Measurements from ENCODE around the gene MUL1. TPM values are rescaled to one million over a fixed set of nuclear protein-coding genes. Genes with fewer than 3 reads are reported as not detected.

MUL1 gene
- total RNA-seq = 10 to 100 TPM; 11.9 to 12.0 TPM

- POLR2A ChIA-PET = interaction anchor here (0.9 to 1.4 kb wide), 3 partner anchors 10 to 279 kb away, joined by 3 to 5 read pairs (median 3); partner anchors contain the start of gene HP1BP3
- peak; percentile 93 for ATAC-seq
Measured at GRCh38 chr1:20507564-20508410, at the start of gene MUL1. Gene MUL1 (minus strand): TSS chr1:20508151. CDS start chr1:20508024, 127 bp downstream.

GRCh38 chr1:20555758-20556120, 47.8 kb upstream of the MUL1 start:
- intact Hi-C loops (cut with micrococcal nuclease) = no loop called here
- peaks cover 30% of the 10 kb centered on the region for H3K27me3 Mint-ChIP-seq
- DNase-seq (no peak), ATAC-seq (no peak)
- H3K4me3 Mint-ChIP-seq = no peak overlapping the region
- no peak overlapping the region for H3K27ac Mint-ChIP-seq
- H3K4me1 Mint-ChIP-seq (ENCODE audit: low read depth) = no peaks in the 10 kb centered on the region
- no peaks in the 10 kb centered on the region for H3K36me3 Mint-ChIP-seq (ENCODE audit: low read depth)
- POLR2A ChIA-PET = no interaction called here
- H3K9me3 Mint-ChIP-seq = no peaks in the 10 kb centered on the region
- no peak for TF ChIP-seq CTCF (IDR thresholded peaks at IDR 0.05)
- CTCF ChIA-PET = no interaction called here

More at GRCh38 chr1:20507564-20508410, at the start of gene MUL1:
- peaks cover 7% of the 10 kb centered on the region for H3K36me3 Mint-ChIP-seq (ENCODE audit: low read depth)
- H3K27me3 Mint-ChIP-seq = peaks cover 3% of the 10 kb centered on the region
- intact Hi-C loops (cut with micrococcal nuclease) = no loop called here
- H3K4me1 Mint-ChIP-seq (ENCODE audit: low read depth) = peaks cover 24% of the 10 kb centered on the region
- CTCF ChIA-PET = interaction anchor here (0.7 to 1.6 kb wide), 4 partner anchors 12 to 295 kb away, joined by 3 to 7 read pairs (median 3); no protein-coding TSS in a partner anchor
- H3K9me3 Mint-ChIP-seq = no peaks in the 10 kb centered on the region
- peak; percentile 96 for DNase-seq
- H3K27ac Mint-ChIP-seq = peak within 1 kb of the TSS; percentile 89
- peak within 1 kb of the TSS; percentile 86 for H3K4me3 Mint-ChIP-seq
- no peak for TF ChIP-seq CTCF (IDR thresholded peaks at IDR 0.05)

DNA sequence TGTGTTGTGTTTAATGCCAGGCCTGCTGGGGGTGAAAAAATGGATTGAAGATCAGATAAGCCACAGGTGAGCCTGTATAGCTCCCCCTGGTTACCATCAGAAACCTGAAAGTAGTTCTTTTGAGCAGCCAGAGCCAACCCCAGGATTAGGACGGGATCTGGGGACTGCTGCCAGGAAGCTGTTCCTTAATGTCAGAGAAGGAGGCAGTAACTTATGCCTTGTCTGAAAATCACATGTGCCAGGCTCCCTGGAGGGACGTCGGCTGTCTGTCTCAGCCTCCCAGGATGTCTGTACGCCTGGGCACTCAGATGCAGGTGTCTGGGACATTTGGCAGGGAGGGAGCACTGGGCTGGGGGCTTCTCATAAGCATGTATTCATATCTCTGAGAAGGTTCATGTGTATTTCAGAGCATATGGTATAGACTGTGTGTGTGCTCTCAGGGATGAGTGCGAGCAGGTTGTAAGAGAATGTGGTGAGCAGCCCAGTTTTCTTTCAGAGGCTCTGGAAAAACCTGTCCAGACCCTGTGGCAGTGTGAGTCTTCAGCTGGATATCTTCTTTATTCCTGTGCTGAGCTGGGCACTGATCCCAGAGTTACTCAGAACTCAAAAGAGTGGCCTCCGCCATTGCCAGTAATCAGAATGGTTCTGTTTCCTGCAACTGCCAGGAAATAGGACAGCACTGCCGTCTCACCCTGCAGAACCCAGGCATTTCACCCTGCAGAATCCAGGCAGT, 47.2 kb upstream of the MUL1 start:
- DNase-seq (no peak), ATAC-seq (no peak)
- Mint-ChIP-seq H3K4me3 (no peak overlapping the region), H3K27me3 (peaks cover 30% of the 10 kb centered on the region), H3K4me1 (ENCODE audit: low read depth) (no peaks in the 10 kb centered on the region), H3K9me3 (no peaks in the 10 kb centered on the region), H3K27ac (no peak overlapping the region), H3K36me3 (ENCODE audit: low read depth) (no peaks in the 10 kb centered on the region)
- ChIA-PET CTCF (no interaction called here), POLR2A (no interaction called here)
- intact Hi-C loops (cut with micrococcal nuclease) = no loop called here
- TF ChIP-seq CTCF (IDR thresholded peaks at IDR 0.05) = no peak

DNA sequence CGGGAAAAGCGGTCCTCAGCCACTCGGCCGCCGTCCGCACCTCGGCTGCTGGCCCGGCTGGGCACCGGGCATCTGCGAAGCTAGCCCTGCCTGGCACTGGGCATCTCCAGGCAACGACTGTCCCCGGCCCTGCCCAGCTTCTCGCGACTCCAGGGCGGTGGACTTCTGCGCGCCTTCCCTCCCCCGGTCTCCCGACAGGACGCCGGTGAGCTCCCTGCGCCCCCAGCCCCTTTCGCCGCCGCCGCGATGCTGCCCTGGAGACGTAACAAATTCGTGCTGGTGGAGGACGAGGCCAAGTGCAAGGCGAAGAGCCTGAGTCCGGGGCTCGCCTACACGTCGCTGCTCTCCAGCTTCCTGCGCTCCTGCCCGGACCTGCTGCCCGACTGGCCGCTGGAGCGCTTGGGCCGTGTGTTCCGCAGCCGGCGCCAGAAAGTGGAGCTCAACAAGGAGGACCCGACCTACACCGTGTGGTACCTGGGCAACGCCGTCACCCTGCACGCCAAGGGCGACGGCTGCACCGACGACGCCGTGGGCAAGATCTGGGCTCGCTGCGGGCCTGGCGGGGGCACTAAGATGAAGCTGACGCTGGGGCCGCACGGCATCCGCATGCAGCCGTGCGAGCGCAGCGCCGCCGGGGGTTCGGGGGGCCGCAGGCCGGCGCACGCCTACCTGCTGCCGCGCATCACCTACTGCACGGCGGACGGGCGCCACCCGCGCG, 44.9 kb upstream of the MUL1 start:
- ChIA-PET POLR2A (no interaction called here), CTCF (interaction anchor here (2.2 kb wide), 1 partner anchor 80 kb away, joined by 9 read pairs; the partner anchor contains the start of gene PINK1)
- Mint-ChIP-seq H3K27me3 (peaks cover 30% of the 10 kb centered on the region), H3K9me3 (no peaks in the 10 kb centered on the region), H3K4me3 (no peak overlapping the region), H3K27ac (no peak overlapping the region), H3K36me3 (ENCODE audit: low read depth) (no peaks in the 10 kb centered on the region), H3K4me1 (ENCODE audit: low read depth) (no peaks in the 10 kb centered on the region)
- intact Hi-C loops (cut with micrococcal nuclease) = no loop called here
- ATAC-seq (no peak), DNase-seq (no peak)
- TF ChIP-seq CTCF (IDR thresholded peaks at IDR 0.05) = no peak
